Stimulated activated CD8-positive, alpha-beta memory T cell treated with anti-CD3 and anti-CD28 coated beads, Interleukin-4, amount 100 ng/mL, for 48 hours (primary cell): ENCODE measurements around the gene DCLRE1B.

ENCODE experiments used
- DNase-seq: peaks from one replicate; pipeline ENCODE4 v3.0.0-alpha.2; 2020

DCLRE1B gene

DNA sequence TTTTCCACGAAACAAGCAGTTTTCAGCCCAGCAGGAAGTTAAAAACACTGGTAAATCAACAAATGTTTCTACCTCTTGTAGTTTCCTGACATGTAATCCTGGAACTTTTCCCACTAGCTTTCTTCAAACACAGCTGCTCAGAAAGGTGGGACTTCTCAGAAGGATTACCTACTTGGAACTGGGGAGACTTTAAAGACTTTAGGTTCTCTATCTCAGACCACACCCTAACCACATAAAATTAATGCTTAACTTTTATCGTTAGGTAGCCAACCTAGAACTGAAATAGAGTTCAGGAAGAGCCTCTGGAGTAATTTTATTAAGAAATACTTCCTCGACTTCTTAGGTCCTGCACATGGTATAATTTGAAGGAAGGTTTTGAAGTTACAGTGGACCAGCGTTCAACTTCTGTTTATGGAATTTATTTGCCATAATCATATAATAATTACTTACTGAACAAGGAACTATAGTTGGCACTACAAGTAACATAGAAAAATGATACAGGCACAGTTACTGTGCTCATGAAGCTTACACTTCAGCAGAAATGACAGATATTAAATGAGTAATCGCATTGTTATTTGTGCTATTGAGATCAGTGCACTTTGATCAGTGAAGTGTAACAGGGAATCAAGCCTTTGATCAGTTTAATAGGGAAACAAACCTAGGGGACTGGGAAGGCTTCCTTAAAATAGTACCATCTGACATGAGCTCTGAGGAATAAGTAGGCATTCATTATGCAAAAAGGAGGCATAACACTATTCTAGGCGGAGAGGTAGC, 17.5 kb upstream of the DCLRE1B start, which contains the start of gene BCL2L15:
Gene BCL2L15, minus strand, starts transcription at position 180 of the 774 bp plus-strand sequence. CDS start 206 bp downstream, outside the sequence.
- DNase-seq: no peak

DNA sequence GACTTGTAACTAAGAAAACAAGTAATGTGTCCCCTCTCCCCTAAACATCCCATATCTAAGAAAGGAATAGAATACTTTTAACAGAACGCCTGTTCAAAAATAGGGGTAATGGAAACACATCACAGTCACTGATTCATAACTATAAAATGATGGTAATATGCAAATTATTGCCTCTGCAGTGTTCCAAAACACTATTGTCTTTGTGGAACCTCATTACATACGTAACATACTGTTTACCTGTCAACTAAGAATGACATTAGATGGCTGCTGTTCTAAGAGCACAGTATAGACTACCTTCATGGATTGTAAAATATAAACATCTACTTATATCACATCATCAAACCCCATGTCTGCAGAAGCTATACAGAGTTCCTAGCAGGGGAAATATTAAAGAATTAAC, 14.3 kb upstream of the DCLRE1B start:
- no peak for DNase-seq

DNA sequence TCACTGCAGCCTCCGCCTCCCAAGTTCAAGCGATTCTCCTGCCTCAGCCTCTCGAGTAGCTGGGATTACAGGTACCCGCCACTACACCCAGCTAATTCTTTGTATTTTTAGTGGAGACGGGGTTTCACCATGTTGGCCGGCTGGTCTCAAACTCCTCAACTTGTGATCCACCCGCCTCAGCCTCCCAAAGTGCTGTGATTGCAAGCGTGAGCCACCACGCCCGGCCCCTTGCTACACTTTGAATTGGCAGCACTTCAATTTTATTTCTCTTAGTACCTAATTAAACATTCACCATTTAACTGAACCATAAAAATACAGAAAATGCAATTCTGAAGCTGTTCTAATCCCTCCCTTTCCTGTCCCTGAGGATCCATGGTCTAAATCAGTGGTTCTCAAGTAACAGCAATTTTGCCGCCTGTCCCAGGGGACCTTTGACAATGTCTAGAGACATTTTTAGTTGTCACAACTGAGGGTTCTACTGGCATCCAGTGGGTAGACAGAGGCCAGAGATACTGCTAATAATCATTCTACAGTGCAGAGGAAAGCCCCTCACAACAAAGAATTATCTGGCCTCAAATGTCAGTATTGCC, 13.4 kb upstream of the DCLRE1B start:
- no peak for DNase-seq

DNA sequence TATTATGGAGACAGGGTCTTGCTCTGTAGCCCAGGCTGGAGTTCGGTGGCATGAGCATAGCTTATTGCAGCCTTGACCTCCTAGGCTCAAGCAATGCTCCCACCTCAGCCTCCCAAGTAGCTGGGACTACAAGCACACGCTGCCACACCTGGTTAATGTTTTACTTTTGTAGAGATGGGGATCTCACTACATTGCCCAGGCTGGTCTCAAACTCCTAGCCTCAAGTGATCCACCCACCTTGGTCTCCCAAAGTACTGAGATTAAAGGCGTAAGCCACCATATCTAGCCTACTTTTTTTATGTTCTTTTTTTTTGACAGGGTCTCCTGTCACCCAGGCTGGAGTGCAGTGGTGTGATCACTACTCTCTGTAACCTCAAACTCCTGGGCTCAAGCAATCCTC, 11.9 kb upstream of the DCLRE1B start:
- no peak for DNase-seq

DNA sequence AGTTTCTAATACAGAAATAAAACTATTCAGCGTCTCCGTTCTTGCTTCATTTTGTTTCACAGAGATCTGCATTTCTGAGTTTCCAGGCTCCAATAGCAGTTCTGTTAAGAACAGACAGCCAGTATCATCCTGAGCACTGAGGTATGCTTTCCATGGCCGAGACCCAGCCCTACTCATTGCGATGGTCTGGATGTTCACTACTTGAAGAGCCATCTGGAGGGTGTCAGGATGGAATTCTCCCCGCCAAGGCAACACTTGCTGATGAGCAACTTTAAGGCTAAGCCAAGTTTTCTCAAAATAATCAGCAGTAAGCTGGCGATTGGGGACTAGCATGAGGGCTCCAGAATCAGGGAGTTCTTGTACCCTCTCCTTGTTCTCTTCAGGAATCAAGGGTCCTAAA, 10.0 kb upstream of the DCLRE1B start:
- DNase-seq: no peak

DNA sequence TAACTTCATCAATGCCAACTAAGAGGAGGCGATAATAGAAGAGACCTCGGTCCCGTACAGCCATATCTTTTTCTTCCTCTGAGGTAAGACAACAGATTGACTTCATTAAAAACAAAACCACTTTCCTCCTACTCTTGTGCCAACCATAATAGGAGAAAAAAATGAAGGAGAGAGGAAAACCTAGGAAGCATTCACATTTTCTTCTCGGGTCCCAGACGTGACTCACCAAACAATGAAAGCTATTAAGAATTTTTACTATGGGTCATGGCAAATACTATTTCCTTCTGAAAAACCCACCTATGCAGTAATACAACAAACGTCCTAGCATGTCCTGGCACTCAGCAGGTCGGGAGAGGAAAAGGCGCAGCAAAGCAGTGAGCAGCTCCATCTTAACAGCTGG, 9.2 kb upstream of the DCLRE1B start:
- DNase-seq: no peak

DNA sequence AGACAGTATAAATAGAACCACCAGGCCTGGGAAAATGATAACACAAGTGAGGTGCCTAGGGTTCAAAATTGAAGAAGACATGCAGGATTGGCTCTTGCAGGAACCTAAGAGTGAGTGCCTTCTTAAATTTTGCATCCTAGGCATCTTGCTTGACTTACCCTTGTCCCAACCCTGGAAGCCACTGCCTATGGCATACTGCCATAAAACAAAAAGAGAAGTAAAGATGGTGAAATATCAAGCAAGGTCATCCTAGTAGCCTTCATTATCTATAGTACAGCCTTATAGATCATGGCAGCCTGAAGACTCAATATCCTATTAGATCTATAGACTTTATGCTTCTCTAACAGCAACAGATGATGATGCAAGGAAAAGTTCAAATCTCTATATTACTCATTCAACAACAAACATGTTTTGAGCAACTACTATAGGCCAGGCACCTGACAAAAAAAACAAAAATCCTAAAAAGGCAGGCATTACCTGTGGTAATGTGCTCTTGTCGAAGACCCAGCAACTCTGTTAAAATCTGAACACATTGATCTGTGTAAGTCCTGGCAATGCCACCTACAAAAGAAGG, 6.8 kb upstream of the DCLRE1B start:
- DNase-seq: no peak

DNA sequence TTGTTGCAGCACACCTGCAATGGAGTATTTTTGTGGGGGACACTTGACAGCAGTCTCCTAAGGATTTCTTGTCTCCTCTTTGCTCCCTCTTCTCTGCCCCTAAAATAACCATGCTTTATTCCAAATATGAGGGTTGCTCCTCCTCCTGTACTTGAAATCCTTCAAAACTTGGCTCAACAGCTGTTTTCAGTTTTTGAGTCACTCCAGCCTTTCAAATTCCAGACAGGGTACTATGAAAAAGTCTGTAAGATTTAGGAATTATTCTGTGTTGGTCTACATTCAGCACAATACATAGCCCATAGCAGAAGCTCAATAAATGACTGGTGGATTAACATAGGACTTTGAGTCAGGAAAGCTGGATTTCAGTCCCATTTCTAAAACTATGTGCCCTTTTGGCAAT, 6.0 kb upstream of the DCLRE1B start:
- DNase-seq: no peak

DNA sequence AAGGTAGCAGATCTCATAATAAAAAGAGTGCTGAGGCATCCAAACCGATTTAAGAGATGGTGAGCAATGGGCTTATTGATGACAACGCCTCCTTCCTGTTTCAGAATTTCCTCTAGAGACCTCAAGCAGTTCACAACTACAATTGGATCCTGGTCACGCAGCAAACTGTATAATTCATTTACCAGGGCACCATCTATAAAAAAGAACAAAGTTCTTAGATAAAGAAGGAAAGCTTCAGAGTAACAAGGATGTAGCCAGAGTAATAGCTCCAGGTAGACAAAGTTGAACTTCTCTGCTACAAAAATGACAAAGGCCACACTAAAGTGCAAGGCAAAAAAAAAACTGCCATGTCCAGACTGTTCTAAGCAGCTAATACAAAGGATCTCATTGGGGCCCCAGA, 3.9 kb upstream of the DCLRE1B start:
- DNase-seq: no peak

DNA sequence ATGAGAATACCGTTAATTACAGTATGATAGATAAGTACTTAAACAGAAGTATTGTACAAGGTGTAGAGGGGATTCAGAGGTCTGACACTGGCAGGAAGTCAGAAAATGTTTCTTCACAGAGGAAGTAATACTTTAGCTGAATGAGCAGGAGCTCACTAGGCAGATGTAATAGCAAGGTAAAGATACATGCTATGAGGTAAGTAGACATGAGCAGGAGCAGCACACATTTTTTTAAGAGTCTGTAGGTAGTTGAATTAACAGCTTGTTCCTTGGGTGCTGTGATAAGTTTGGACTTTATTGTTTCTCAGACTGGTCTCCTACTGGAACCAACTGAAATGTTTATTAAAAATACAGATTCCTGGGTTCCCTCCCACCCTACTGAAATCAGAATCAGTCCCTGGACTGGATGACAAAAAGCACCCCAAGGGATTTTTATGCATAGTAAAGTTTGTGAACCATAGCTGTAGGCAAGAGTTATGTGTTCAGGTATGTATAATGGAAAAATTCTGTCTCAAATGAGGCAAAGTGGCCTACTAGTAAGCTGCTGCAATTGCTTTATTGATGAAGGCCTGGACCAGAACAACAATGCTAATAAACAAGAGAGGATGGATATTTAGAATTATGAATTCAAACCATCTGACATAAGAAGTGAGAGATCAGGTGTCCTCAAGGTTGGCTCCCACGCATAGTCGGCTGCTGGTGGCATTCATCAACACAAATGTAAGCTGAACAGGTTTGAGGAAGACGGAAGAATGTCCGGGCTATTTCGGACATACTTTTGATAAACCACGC, 1.4 kb upstream of the DCLRE1B start:
- DNase-seq: peak; percentile 42

DNA sequence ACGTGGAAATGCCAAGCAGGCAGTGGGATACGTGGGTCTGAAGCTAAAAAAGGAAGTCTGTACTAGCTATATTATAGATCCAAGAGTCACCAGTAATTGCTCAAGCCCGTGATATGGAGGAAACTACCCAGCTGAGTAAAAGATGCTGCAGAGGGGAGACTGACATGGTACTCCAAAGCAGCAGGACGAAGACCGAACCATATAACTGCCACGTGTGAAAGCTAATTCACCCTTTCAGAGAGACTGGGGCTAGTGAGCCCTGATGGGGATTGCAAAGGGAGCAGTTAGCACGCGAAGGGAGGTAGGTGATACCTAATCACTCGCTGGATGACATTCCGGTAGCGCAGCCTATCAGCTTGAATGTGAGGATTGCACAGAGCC, 843 bp upstream of the DCLRE1B start:
- no peak for DNase-seq

DNA sequence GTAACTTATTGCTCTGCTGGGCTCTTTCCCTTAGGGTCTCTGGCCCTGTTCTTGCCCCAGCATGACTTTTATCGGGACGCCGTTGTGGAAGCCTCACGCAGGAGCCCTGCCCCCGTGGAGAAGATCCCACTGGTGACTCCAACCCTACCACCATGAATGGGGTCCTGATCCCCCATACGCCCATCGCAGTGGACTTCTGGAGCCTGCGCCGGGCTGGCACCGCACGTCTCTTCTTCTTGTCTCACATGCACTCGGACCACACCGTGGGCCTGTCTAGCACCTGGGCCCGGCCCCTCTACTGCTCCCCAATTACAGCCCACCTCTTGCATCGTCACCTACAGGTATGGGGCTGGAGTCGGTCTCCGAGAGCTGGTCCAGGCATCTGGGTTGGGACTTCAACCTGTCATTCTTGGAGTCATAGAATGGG, 322 bp downstream of the DCLRE1B start:
- DNase-seq: no peak

DNA sequence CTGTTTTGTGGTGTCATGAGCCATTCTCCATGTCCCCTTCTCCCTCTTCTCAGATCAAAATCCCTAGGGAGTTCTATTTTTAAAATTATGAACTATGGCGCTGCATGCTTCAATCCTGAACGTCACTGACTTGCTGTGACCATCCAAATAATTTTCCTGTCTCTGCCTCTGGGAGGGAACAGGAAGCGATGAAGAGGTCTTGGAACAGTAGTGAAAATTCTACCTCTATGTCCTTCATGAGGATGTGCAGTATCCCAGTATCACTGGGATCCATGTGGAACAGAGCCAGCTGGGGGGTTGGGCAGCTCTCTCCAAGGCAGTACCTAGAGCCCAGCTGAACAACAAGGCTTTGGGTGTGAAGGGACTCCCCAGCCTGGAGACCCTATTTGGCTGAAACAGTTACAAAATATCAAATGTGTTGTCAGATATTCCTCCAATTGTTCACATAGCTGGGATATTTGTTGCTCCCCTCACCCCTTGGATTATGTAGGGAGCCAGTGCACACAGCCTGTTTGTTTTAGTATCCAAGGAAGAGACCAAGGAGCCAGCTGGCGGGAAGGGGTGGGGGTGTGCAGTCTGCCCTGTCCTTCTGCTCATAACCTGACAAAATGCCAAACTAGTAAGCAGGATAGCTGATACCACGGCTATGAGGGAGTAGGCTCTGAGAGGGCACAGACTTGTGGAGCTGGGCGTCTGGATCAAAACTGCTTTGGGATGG, 7.6 kb downstream of the DCLRE1B start:
- no peak for DNase-seq

DNA sequence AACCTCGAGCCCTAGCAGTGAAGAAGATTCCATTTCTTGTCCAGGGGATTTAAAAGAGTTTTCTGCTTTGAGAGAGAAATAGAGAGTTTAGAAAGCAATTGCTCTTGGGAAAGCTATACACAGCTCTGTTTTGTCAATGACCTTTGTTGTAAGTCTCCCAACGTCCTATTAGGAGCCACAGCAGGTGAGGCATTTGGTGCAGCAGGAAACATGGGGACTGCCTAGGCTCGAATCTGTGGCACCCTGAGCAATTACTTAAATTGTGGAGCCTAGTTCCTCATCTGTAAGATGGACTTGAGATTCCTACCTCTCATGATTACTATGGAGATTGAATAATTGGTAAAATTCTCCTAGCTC, 8.2 kb downstream of the DCLRE1B start:
- DNase-seq: no peak

DNA sequence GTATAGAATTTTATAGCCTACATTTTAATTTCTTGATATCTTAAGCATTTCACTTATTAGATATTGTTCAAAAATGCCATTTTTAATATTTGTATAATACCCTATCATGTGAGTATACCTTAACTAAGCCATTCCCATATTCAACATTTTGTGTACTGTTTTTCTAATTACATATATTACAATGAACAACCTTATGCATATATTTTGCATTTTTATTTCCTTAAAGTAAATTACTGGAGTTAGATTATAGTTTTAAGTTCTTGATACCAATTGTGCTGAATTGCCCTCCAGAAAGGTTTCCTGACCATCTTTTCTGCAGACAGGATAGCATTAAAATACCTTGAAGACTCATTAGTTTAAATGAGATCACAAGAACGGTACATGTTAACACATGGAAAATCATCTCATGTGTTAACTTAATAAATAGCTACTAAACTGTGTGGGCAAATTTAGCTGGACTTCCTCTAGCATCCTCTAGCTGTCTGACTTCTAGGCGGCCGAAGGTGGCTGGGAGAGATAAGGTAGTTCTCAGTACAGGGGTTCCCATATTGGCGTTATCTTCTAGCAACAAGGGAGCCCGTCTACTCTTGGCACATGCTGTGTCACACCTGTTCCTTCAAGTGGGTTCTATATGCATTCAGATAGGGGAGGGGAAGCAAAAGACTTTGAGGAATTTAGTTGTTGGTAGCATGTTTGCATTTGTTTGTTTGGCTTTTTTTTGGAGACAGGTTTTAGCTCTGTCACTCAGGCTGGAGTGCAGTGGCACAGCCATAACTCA, 8.9 kb downstream of the DCLRE1B start:
- no peak for DNase-seq

DNA sequence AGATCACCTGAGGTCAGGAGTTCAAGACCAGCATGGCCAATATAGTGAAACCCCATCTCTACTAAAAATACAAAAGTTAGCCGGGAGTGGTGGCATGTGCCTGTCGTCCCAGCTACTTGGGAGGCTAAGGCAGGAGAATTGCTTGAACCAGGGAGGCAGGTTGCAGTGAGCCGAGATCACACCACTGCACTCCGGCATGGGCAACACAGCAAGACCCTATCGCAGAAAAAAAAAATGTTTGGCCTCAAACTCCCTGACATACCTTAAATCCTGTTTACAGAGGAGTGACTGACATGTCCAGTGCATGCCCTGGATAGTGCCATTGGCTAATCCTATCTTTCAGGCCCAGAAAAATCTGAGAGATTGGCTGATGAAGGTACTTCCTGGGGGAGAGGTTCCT, 11.8 kb downstream of the DCLRE1B start:
- DNase-seq: no peak

DNA sequence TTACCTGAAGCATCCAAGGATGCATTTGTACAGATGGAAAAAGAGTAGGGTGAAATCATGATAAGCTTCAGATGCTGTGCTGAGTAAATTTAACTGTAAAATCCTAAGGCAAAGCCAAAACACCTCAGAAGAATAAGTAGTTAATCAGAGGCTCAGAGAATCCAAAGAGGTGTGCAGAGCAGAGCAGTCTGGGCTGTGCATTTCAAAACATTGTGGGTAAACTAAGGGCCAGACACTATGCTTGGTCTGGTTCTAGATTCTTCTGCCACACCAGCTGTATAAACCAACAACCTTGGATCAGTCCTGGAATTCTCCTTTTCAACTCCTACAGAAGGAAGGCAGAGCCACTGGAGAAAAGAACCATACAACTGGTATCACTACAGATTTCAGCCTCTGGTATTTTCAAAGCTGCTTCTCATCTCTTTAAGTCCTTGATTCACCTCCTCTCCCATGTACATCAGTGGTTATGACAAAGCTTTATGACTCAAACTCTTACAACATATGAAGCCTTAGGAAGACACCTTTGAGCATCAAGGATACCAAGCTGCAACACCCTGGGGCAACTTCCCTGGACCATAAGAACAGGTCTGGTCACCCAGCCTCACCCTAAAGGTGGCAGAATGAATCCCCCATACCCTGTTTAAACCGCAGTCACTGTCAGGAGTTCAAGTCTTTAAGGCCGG, 12.4 kb downstream of the DCLRE1B start:
- no peak for DNase-seq

DNA sequence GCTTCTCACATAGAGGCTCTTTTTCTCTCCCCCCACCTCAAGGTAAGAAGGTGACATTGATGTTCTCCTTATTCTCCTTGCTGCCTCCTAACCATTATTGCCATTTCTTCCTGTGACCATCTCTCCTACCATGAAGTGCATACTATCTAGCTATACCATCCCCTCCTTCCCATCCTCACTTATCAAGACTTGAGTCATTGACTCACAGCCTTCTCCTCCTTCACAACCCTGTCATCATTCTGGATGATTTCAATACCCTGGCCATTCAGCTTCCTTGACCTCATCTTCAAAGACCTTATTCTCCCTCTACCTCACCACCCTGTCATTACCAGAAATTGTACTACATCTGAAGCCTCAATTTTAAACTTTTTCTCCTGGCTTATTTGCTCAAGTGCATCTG, 13.1 kb downstream of the DCLRE1B start:
- no peak for DNase-seq

DNA sequence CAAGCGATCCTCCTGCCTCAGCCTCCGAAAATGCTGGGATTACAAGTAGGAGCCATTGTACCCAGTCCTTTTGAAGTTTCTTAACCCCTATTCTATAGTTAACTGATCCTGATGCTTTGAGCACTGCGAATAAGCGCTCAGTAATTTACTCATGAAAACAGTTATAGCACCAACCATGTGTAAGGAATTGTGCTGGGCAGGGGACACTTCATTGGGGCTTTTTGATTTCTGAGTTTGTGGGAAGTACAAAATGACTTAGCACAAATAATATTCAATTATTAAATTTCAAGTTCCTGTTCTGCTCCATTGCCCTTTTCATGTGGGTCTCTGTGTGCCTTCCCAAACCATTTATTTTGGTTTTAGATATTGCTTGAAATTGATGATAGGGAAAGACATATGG, 17.8 kb downstream of the DCLRE1B start:
- no peak for DNase-seq

DNA sequence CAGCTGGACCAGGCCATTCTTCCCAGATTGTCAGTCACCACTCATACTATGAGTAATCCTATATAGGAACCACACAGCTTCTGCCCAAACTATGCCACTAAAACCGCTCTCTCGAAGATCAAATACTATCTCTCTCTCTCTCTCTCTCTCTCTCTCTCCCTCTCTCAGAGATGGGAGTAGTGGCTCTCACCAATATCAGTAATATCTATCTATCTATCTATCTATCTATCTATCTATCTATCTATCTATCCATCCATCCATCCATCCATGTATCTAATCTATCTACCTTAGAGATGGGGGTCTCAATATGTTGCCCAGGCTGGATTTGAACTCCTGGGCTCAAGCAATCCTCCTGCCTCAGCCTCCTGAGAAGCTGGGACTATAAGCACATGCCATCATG, 19.3 kb downstream of the DCLRE1B start:
- DNase-seq: no peak

DNA sequence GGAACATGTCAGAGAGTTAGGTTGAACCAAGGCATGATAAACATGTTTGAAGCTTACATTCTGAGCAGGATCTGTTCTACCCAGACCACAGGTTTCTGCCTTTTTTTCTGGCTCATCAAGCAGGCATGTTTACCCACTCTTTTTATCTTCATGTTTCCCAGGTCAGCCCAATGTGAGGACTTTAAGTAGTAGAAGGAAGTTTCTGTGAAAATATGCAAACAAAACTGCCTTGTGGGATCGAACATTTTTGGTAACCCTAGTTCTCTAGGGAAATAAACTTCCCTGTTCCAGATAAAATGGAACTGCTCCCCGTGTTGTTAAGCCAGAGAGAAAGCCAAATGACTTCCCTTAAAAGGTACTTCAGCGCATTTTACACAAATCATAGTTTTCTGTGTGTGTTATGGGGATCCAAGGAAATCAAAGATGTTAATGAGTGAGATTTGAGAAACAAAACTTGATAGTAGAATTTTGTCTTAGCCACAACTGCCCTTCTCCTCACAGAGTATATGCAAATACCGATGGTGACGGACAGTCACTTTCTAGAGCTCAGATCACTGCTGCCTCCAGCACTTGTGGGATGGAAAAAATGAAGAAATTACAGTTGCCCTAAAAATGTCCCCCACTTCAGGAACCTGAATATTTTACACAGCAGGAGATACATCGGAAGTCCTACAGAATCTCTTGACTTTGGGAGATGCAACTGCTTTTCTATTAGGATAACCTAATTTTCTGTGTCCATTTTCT, 23.2 kb downstream of the DCLRE1B start:
- DNase-seq: no peak
